ENCODE measurements around the gene RILPL1.

Gene RILPL1

DNA sequence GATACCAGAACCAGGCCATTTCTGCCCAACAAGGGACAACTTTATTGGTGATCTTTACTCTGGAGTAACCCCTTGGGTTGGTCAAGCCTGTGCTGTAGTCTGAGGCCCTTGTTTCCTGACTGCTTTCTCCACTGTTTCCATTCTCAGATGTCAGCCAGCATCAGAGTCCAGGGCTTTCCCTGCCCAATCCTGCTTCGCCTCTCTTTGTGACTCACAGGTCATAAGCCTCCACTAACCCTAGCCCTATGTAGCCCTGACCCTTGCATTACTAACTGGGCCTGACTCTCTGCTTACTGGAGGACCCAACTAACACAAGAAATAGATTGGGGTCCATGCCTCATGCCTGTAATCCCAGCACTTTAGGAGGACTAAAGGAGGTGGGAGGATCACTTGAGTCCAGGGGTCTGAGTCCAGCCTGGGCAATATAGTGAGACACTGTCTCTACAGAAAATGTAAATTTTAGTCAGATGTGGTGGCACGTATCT lies 84.2 kb downstream of the RILPL1 start:
- Histone ChIP-seq H3K4me1 (no peaks in the 10 kb centered on the region), H3K27me3 (no peaks in the 10 kb centered on the region), H3K4me3 (ENCODE audit: low read depth, low read length) (no peak overlapping the region), H3K9me3 (no peaks in the 10 kb centered on the region), H3K36me3 (no peaks in the 10 kb centered on the region)
- DNase-seq, result no peak
- no peak for TF ChIP-seq CTCF (IDR thresholded peaks at IDR 0.05; ENCODE audit: low read depth, low read length)

DNA sequence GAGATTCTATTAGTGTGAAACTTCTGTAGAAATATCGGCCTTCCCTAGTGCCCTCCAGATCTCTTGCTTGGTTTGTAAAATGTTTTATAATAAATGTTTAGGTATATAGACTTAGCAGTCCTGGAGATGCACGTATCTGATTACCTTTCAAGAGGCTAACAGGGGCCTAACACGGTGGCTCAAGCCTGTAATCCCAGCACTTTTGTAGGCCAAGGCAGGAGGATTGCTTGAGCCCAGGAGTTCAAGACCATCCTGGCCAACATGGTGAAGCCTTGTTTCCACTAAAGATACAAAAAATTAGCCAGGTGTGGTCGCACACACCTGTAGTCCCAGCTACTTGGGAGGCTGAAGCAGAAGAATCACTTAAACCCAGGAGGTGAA lies 87.2 kb downstream of the RILPL1 start:
- no peaks in the 10 kb centered on the region for H3K9me3 ChIP-seq
- H3K27me3 ChIP-seq, result no peaks in the 10 kb centered on the region
- no peak overlapping the region for H3K4me3 ChIP-seq (ENCODE audit: low read depth, low read length)
- H3K4me1 ChIP-seq, result no peaks in the 10 kb centered on the region
- no peaks in the 10 kb centered on the region for H3K36me3 ChIP-seq
- DNase-seq, result no peak
- TF ChIP-seq CTCF (IDR thresholded peaks at IDR 0.05; ENCODE audit: low read depth, low read length), result no peak

- DNase-seq, result no peak
- no peaks in the 10 kb centered on the region for H3K4me1 ChIP-seq
- no peaks in the 10 kb centered on the region for H3K27me3 ChIP-seq
- H3K9me3 ChIP-seq, result no peaks in the 10 kb centered on the region
- H3K4me3 ChIP-seq (ENCODE audit: low read depth, low read length), result no peak overlapping the region
- no peaks in the 10 kb centered on the region for H3K36me3 ChIP-seq
- no peak for TF ChIP-seq CTCF (IDR thresholded peaks at IDR 0.05; ENCODE audit: low read depth, low read length)
Observed at GRCh38 chr12:123445388-123446332, 87.9 kb downstream of the RILPL1 start.

DNA sequence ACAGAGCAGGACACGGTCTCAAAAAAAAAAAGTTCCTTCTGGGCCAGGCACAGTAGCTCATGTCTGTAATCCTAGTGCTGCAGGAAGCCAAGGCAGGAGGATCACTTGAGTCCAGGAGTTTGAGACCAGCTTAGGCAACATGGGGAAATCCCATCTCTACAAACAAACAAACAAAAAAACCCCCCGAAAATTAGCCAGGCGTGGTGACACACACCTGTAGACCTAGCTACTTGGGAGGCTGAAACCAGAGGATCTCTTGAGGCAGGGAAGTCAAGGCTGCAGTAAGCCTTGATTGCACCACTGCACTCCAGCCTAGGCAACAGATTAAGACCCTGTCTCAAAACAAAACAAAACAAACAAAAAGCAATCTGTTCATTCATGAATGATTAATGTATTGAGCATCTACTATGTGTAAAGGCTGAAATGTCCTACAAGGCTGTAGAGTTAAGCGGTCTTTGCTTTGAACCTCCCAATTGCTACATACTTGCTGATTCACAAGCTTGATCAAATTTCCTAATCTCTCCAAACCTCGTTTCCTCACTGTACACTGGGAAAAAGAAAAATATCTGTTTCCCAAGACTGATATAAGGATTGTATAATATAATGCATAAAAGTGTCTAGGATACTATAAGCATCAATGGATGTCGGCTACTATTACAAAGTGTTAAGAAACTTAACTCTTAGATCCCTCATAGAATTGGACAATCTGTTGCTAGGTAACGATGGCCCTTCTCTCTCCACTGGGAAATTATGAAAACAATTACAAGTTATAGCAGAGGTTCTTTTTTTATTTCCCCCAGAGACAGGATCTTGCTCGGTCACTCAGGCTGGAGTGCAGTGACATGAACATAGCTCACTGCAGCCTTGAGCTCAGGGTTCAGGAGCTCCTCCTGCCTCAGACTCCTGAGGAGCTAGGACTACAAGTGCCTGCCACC lies 89.2 kb downstream of the RILPL1 start:
- Histone ChIP-seq H3K27me3 (no peaks in the 10 kb centered on the region), H3K36me3 (no peaks in the 10 kb centered on the region), H3K4me1 (no peaks in the 10 kb centered on the region), H3K4me3 (ENCODE audit: low read depth, low read length) (no peak overlapping the region), H3K9me3 (no peaks in the 10 kb centered on the region)
- no peak for DNase-seq
- TF ChIP-seq CTCF (IDR thresholded peaks at IDR 0.05; ENCODE audit: low read depth, low read length), result no peak

GRCh38 chr12:123442774-123443173 lies 90.7 kb downstream of the RILPL1 start:
- no peak for TF ChIP-seq CTCF (IDR thresholded peaks at IDR 0.05; ENCODE audit: low read depth, low read length)
- Histone ChIP-seq H3K9me3 (no peaks in the 10 kb centered on the region), H3K27me3 (no peaks in the 10 kb centered on the region), H3K4me3 (ENCODE audit: low read depth, low read length) (no peak overlapping the region), H3K4me1 (no peaks in the 10 kb centered on the region), H3K36me3 (no peaks in the 10 kb centered on the region)
- DNase-seq, result no peak
